HEK293 (cell line): ENCODE measurements around the gene SPATA31D3.

Source experiments
- CTCF ChIA-PET: fragments of 350-600 bp; formaldehyde crosslinking; extraction: SDS; loops from one replicate; lab custom pipeline; 2021; ENCODE audit warnings: antibody characterized with exemption; lab: Yijun Ruan, JAX
- POLR2A ChIA-PET: fragments of 300-600 bp; formaldehyde crosslinking; extraction: SDS; loops from one replicate; lab custom pipeline; 2020; ENCODE audit warnings: antibody characterized with exemption, inconsistent platforms; lab: Yijun Ruan, JAX
- H3K27ac ChIP-seq: fragments of 200-500 bp; sonication (Bioruptor generic); 2 replicates; pipeline ENCODE4 v1.5.1; 2014; ENCODE audit warnings: low read depth, low read length, control low read depth, inconsistent platforms; ENCODE audit errors: extremely low read depth
- H3K36me3 ChIP-seq, 2 experiments: fragments of 200-500 bp in 1 of 2; sonication (Bioruptor generic) in 1 of 2; 1 replicate in 1 of 2; 2 replicates in 1 of 2; pipeline ENCODE4 v1.5.1; 2014 to 2017; ENCODE audit warnings: inconsistent platforms in 2 of 2, low read length in 2 of 2; ENCODE audit not compliant: control insufficient read depth in 2 of 2, insufficient read depth in 1 of 2
- H3K4me1 ChIP-seq: fragments of 200-500 bp; sonication (Bioruptor generic); 2 replicates; pipeline ENCODE4 v1.5.1; 2014; ENCODE audit warnings: mild to moderate bottlenecking, low read length, inconsistent platforms; ENCODE audit not compliant: control insufficient read depth, insufficient read depth
- H3K4me3 ChIP-seq: 2 replicates; pipeline ENCODE4 v1.5.1; 2011; ENCODE audit warnings: low read depth, mild to moderate bottlenecking, control low read depth, low read length, moderate library complexity
- H3K9me3 ChIP-seq: fragments of 200-500 bp; sonication (Bioruptor generic); 2 replicates; pipeline ENCODE4 v1.5.1; 2014; ENCODE audit warnings: low read depth, low read length, inconsistent platforms; ENCODE audit not compliant: control insufficient read depth, insufficient read depth
- ELK4 ChIP-seq: IDR thresholded peaks from 2 replicates; pipeline ENCODE4 v1.6.1; 2011; ENCODE audit warnings: mild to moderate bottlenecking, low read depth, low read length, borderline replicate concordance
- GFI1B ChIP-seq: fragments of 450-650 bp; formaldehyde crosslinking; IDR thresholded peaks from 2 replicates; pipeline ENCODE4 v1.5.1; 2016; ENCODE audit warnings: missing biosample characterization, missing genetic modification characterization
- KLF7 ChIP-seq: fragments of 450-650 bp; formaldehyde crosslinking; IDR thresholded peaks from 2 replicates; pipeline ENCODE4 v1.5.1; 2016; ENCODE audit warnings: missing biosample characterization, missing genetic modification characterization, borderline replicate concordance
- KLF9 ChIP-seq: fragments of 450-650 bp; formaldehyde crosslinking; IDR thresholded peaks from 2 replicates; pipeline ENCODE4 v1.5.1; 2016; ENCODE audit warnings: missing biosample characterization, missing genetic modification characterization, low read depth
- ZNF132 ChIP-seq: fragments of 450-650 bp; formaldehyde crosslinking; IDR thresholded peaks from 2 replicates; pipeline ENCODE4 v1.5.1; 2017; ENCODE audit warnings: missing biosample characterization, missing genetic modification characterization, borderline replicate concordance
- ZNF18 ChIP-seq: fragments of 450-650 bp; formaldehyde crosslinking; IDR thresholded peaks from 2 replicates; pipeline ENCODE4 v1.5.1; 2016; ENCODE audit warnings: missing biosample characterization, missing genetic modification characterization
- ZNF202 ChIP-seq: fragments of 450-650 bp; formaldehyde crosslinking; IDR thresholded peaks from 2 replicates; pipeline ENCODE4 v1.5.1; 2016; ENCODE audit warnings: missing biosample characterization, missing genetic modification characterization, borderline replicate concordance
- ZNF280C ChIP-seq: fragments of 450-650 bp; formaldehyde crosslinking; IDR thresholded peaks from 2 replicates; pipeline ENCODE4 v1.5.1; 2016; ENCODE audit warnings: missing biosample characterization, missing genetic modification characterization
- ZNF354C ChIP-seq: fragments of 450-650 bp; formaldehyde crosslinking; IDR thresholded peaks from 2 replicates; pipeline ENCODE4 v1.5.1; 2016; ENCODE audit warnings: missing biosample characterization, missing genetic modification characterization, low read depth, borderline replicate concordance
- ZNF426 ChIP-seq: fragments of 450-650 bp; formaldehyde crosslinking; IDR thresholded peaks from 2 replicates; pipeline ENCODE4 v1.5.1; 2017; ENCODE audit warnings: missing biosample characterization, missing genetic modification characterization, mild to moderate bottlenecking, inconsistent platforms, moderate library complexity
- ZNF514 ChIP-seq: fragments of 450-650 bp; formaldehyde crosslinking; IDR thresholded peaks from 2 replicates; pipeline ENCODE4 v1.5.1; 2016; ENCODE audit warnings: missing biosample characterization, missing genetic modification characterization
- ZNF549 ChIP-seq: fragments of 450-650 bp; IDR thresholded peaks from 2 replicates; pipeline ENCODE4 v1.5.1; 2018; ENCODE audit warnings: missing biosample characterization, missing genetic modification characterization, mild to moderate bottlenecking, inconsistent platforms, moderate library complexity
- ZNF558 ChIP-seq: fragments of 450-650 bp; formaldehyde crosslinking; IDR thresholded peaks from 2 replicates; pipeline ENCODE4 v1.5.1; 2016; ENCODE audit warnings: missing biosample characterization, missing genetic modification characterization
- ZNF571 ChIP-seq: fragments of 450-650 bp; formaldehyde crosslinking; IDR thresholded peaks from 2 replicates; pipeline ENCODE4 v1.5.0; 2017; ENCODE audit warnings: missing biosample characterization, missing genetic modification characterization
- ZNF776 ChIP-seq: fragments of 450-650 bp; formaldehyde crosslinking; IDR thresholded peaks from 2 replicates; pipeline ENCODE4 v1.5.0; 2017; ENCODE audit warnings: missing biosample characterization, missing genetic modification characterization, borderline replicate concordance
- ZNF792 ChIP-seq: fragments of 450-650 bp; formaldehyde crosslinking; IDR thresholded peaks from 2 replicates; pipeline ENCODE4 v1.5.1; 2016; ENCODE audit warnings: missing biosample characterization, missing genetic modification characterization
- ZSCAN4 ChIP-seq: fragments of 450-650 bp; formaldehyde crosslinking; IDR thresholded peaks from 2 replicates; pipeline ENCODE4 v1.5.1; 2017; ENCODE audit warnings: missing biosample characterization, missing genetic modification characterization

SPATA31D3 gene

GRCh38 chr9:81902196-81902595 lies 41.1 kb upstream of the SPATA31D3 start:
- H3K27ac ChIP-seq: no peak overlapping the region
- POLR2A ChIA-PET: no interaction called here
- H3K36me3 ChIP-seq: no peaks in the 10 kb centered on the region

GRCh38 chr9:81902626-81903025 lies 40.7 kb upstream of the SPATA31D3 start:
- Histone ChIP-seq H3K36me3 (no peaks in the 10 kb centered on the region), H3K4me1 (no peaks in the 10 kb centered on the region), H3K27ac (no peak overlapping the region), H3K4me3 (no peak overlapping the region), H3K9me3 (no peaks in the 10 kb centered on the region)
- no peak for TF ChIP-seq ZNF18 (tag by site-specific recombination)
- ChIA-PET POLR2A (no interaction called here), CTCF (no interaction called here)

More at GRCh38 chr9:81902196-81902595, 41.1 kb upstream of the SPATA31D3 start:
- Histone ChIP-seq H3K9me3 (no peaks in the 10 kb centered on the region), H3K4me1 (no peaks in the 10 kb centered on the region), H3K4me3 (no peak overlapping the region)
- TF ChIP-seq ZNF426 (tag by site-specific recombination): no peak
- CTCF ChIA-PET: interaction anchor here (0.7 kb wide), 2 partner anchors 68 to 399 kb away, joined by 3 read pairs; no protein-coding TSS in a partner anchor

- no peaks in the 10 kb centered on the region for H3K9me3 ChIP-seq
- H3K27ac ChIP-seq: no peak overlapping the region
- H3K36me3 ChIP-seq: no peaks in the 10 kb centered on the region
- H3K4me1 ChIP-seq: no peaks in the 10 kb centered on the region
- no peak overlapping the region for H3K4me3 ChIP-seq
- TF ChIP-seq ZNF549 (tag by site-specific recombination) (peak; percentile 87), ELK4 (no peak)
- ChIA-PET CTCF (no interaction called here), POLR2A (no interaction called here)
Observed at GRCh38 chr9:81906671-81907070, 36.6 kb upstream of the SPATA31D3 start.

GRCh38 chr9:81912135-81912534 lies 31.2 kb upstream of the SPATA31D3 start:
- TF ChIP-seq ZNF792 (no peak), ZNF202 (no peak), GFI1B (tag by site-specific recombination) (no peak), ZNF558 (tag by site-specific recombination) (no peak), KLF7 (tag by site-specific recombination) (no peak), ZNF132 (tag by site-specific recombination) (no peak), ZNF514 (no peak), ZSCAN4 (tag by site-specific recombination) (no peak), ZNF280C (no peak), ZNF354C (no peak), KLF9 (no peak), ZNF571 (tag by site-specific recombination) (no peak), ZNF776 (tag by site-specific recombination) (no peak)
- ChIA-PET POLR2A (no interaction called here), CTCF (no interaction called here)
- H3K4me1 ChIP-seq: no peaks in the 10 kb centered on the region
- no peaks in the 10 kb centered on the region for H3K36me3 ChIP-seq
- H3K27ac ChIP-seq: no peak overlapping the region
- H3K4me3 ChIP-seq: no peak overlapping the region
- no peaks in the 10 kb centered on the region for H3K9me3 ChIP-seq
